HG03469 (cell line): ENCODE measurements around the gene GRIN2A.

Experiments used
- ATAC-seq: cut with Tn5 transposase; IDR thresholded peaks from one replicate; pipeline ENCODE4 v1.9.1; 2021; ENCODE audit warnings: mild to moderate bottlenecking, moderate library complexity, moderate number of reproducible peaks; ENCODE audit not compliant: unreplicated experiment

The GRIN2A gene

GRCh38 chr16:9791556-9791955, 390.7 kb downstream of the GRIN2A start:
- ATAC-seq = no peak

- ATAC-seq = no peak
Measured at GRCh38 chr16:9790199-9790598, 392.0 kb downstream of the GRIN2A start.

- ATAC-seq = no peak
Measured at GRCh38 chr16:9787717-9788116, 394.5 kb downstream of the GRIN2A start.

GRCh38 chr16:9780831-9781230, 401.4 kb downstream of the GRIN2A start:
- no peak for ATAC-seq

GRCh38 chr16:9778849-9779248, 403.4 kb downstream of the GRIN2A start:
- no peak for ATAC-seq

- ATAC-seq = no peak
Measured at GRCh38 chr16:9775998-9776397, 406.2 kb downstream of the GRIN2A start.

GRCh38 chr16:9773289-9773688, 408.9 kb downstream of the GRIN2A start:
- no peak for ATAC-seq

- no peak for ATAC-seq
Measured at GRCh38 chr16:9772526-9773225, 409.6 kb downstream of the GRIN2A start.

GRCh38 chr16:9766891-9767290, 415.3 kb downstream of the GRIN2A start:
- no peak for ATAC-seq

GRCh38 chr16:9763505-9763904, 418.7 kb downstream of the GRIN2A start:
- ATAC-seq = no peak

GRCh38 chr16:9761870-9762269, 420.4 kb downstream of the GRIN2A start:
- ATAC-seq = no peak

GRCh38 chr16:9757687-9758086, 424.5 kb downstream of the GRIN2A start:
- ATAC-seq = no peak

GRCh38 chr16:9756434-9756833, 425.8 kb downstream of the GRIN2A start:
- no peak for ATAC-seq

- no peak for ATAC-seq
Measured at GRCh38 chr16:9755081-9755480, 427.1 kb downstream of the GRIN2A start.

GRCh38 chr16:9741776-9742175, 440.5 kb downstream of the GRIN2A start:
- ATAC-seq = no peak

- no peak for ATAC-seq
Measured at GRCh38 chr16:9739301-9739700, 442.9 kb downstream of the GRIN2A start.

- no peak for ATAC-seq
Measured at GRCh38 chr16:9738690-9739089, 443.5 kb downstream of the GRIN2A start.

- ATAC-seq = no peak
Measured at GRCh38 chr16:9736547-9736946, 445.7 kb downstream of the GRIN2A start.

- ATAC-seq = no peak
Measured at GRCh38 chr16:9723136-9723535, 459.1 kb downstream of the GRIN2A start.

- no peak for ATAC-seq
Measured at GRCh38 chr16:9713907-9714306, 468.3 kb downstream of the GRIN2A start.

- ATAC-seq = no peak
Measured at GRCh38 chr16:9713156-9713555, 469.1 kb downstream of the GRIN2A start.

- ATAC-seq = no peak
Measured at GRCh38 chr16:9708972-9709620, 473.1 kb downstream of the GRIN2A start.
